Prostate gland (tissue), 2 donors: ENCODE results near the gene ALKBH5. TPM values are rescaled to one million over a fixed set of nuclear protein-coding genes. Genes with fewer than 3 reads are reported as not detected.

Experiments
- DNase-seq: peaks from one replicate; pipeline ENCODE4 v3.0.0-alpha.2; 2019; ENCODE audit warnings: low spot score
- H3K27ac ChIP-seq, 2 donors: fragments of 200-600 bp; sonication (generic); 2 replicates each; pipeline ENCODE4 v1.5.1; 2017 to 2019
- H3K27me3 ChIP-seq: fragments of 200-600 bp; sonication (generic); replicated peaks from 2 replicates; pipeline ENCODE4 v1.5.1; 2019; ENCODE audit not compliant: insufficient read depth
- H3K36me3 ChIP-seq, 2 donors: fragments of 200-600 bp; sonication (generic); 1 replicate in 1 of 2; 2 replicates in 1 of 2; pipeline versions ENCODE4 v1.5.1 to v1.8.1; 2017 to 2019
- H3K4me1 ChIP-seq: fragments of 200-600 bp; sonication (generic); replicated peaks from 2 replicates; pipeline ENCODE4 v1.5.1; 2019
- H3K4me3 ChIP-seq, 2 donors: fragments of 200-600 bp; sonication (generic); 2 replicates each; pipeline ENCODE4 v1.5.1; 2017 to 2019
- H3K9me3 ChIP-seq: fragments of 200-600 bp; sonication (generic); 2 replicates; pipeline ENCODE4 v1.5.1; 2017
- CTCF ChIP-seq, 4 experiments: fragments of 200-600 bp in 2 of 4; fragments of 450-650 bp in 2 of 4; sonication (generic) in 2 of 4; IDR thresholded peaks; 1 replicate in 3 of 4; 2 replicates in 1 of 4; pipeline ENCODE4 v1.5.1; 2016 to 2019; ENCODE audit warnings: antibody characterized with exemption in 4 of 4, mild to moderate bottlenecking in 2 of 4, moderate library complexity in 2 of 4
- POLR2A ChIP-seq: fragments of 450-650 bp; IDR thresholded peaks from one replicate; pipeline ENCODE4 v1.6.1; 2016; ENCODE audit warnings: antibody characterized with exemption, mild to moderate bottlenecking
- POLR2AphosphoS5 ChIP-seq: sonication (generic); formaldehyde crosslinking; IDR thresholded peaks from one replicate; pipeline ENCODE4 v1.6.1; 2017; ENCODE audit warnings: antibody characterized with exemption
- WGBS: methylation state at CpG from one replicate; pipeline ENCODE4 v1.1.5; 2018; 5-methylcytosine and 5-hydroxymethylcytosine counted together
- intact Hi-C: fragments of 100-400 bp; cut with DNase I; formaldehyde crosslinking; loops from one replicate; pipeline ENCODE4 v1.14.2; 2022
- total RNA-seq, 2 donors: library from RNA; depleted of rRNA; stranded (reverse); fragments of >200 nt; gene quantifications; one replicate each; pipeline ENCODE4 v1.1.0, GENCODE V29; 2016

Gene ALKBH5
- total RNA-seq, result 100 to 1,000 TPM; 132 to 230 TPM

- peaks cover 22% of the 10 kb centered on the region for H3K4me1 ChIP-seq
- WGBS, result under 1% methylated on average over 64 of the region's 98 CpGs
- no peaks in the 10 kb centered on the region for H3K9me3 ChIP-seq
- no peaks in the 10 kb centered on the region for H3K27me3 ChIP-seq
- DNase-seq, result peak; percentile 98
- H3K4me3 ChIP-seq, result peak within 1 kb of the TSS; percentile 96 to 99
- TF ChIP-seq CTCF (IDR thresholded peaks at IDR 0.05) (peak in 3 of 4 experiments; percentile 17 to 48 (median 45)), POLR2A (peak; percentile 96), POLR2AphosphoS5 (peak; percentile 93)
- intact Hi-C loops, result no loop called here
- no peaks in the 10 kb centered on the region for H3K36me3 ChIP-seq
- H3K27ac ChIP-seq, result peak within 1 kb of the TSS; percentile 96 to 99
Observed at GRCh38 chr17:18183334-18184142, at the start of gene ALKBH5. TSS of gene ALKBH5 (plus strand) at chr17:18183828. CDS start at chr17:18184244, 416 bp downstream.

- no peaks in the 10 kb centered on the region for H3K9me3 ChIP-seq
- H3K27ac ChIP-seq, result no peak overlapping the region
- H3K36me3 ChIP-seq, result no peaks in the 10 kb centered on the region
- H3K4me1 ChIP-seq, result no peaks in the 10 kb centered on the region
- no peaks in the 10 kb centered on the region for H3K27me3 ChIP-seq
- TF ChIP-seq POLR2AphosphoS5, result no peak
- TF ChIP-seq CTCF (IDR thresholded peaks at IDR 0.05), result no peak
- TF ChIP-seq POLR2A, result no peak
- DNase-seq, result no peak
- no peak overlapping the region for H3K4me3 ChIP-seq
- WGBS, result 68% methylated on average over 18 of the region's 19 CpGs
- intact Hi-C loops, result no loop called here
Observed at GRCh38 chr17:18136357-18136756, 47.3 kb upstream of the ALKBH5 start.

- TF ChIP-seq POLR2AphosphoS5 (no peak), POLR2A (no peak), CTCF (IDR thresholded peaks at IDR 0.05) (no peak)
- Histone ChIP-seq H3K27me3 (no peaks in the 10 kb centered on the region), H3K27ac (no peak overlapping the region), H3K9me3 (no peaks in the 10 kb centered on the region), H3K36me3 (no peaks in the 10 kb centered on the region), H3K4me3 (no peak overlapping the region), H3K4me1 (no peaks in the 10 kb centered on the region)
- WGBS, result 82% methylated on average over 8 of the region's 8 CpGs
- DNase-seq, result no peak
- intact Hi-C loops, result no loop called here
Observed at GRCh38 chr17:18138065-18138749, 45.4 kb upstream of the ALKBH5 start.

GRCh38 chr17:18139092-18139491, 44.5 kb upstream of the ALKBH5 start:
- H3K9me3 ChIP-seq, result no peaks in the 10 kb centered on the region
- intact Hi-C loops, result no loop called here
- H3K27me3 ChIP-seq, result no peaks in the 10 kb centered on the region
- no peak for TF ChIP-seq POLR2AphosphoS5
- no peak overlapping the region for H3K27ac ChIP-seq
- WGBS, result 100% methylated on average over 2 of the region's 2 CpGs
- DNase-seq, result no peak
- H3K4me3 ChIP-seq, result no peak overlapping the region
- H3K4me1 ChIP-seq, result no peaks in the 10 kb centered on the region
- no peaks in the 10 kb centered on the region for H3K36me3 ChIP-seq

GRCh38 chr17:18139498-18139897, 44.1 kb upstream of the ALKBH5 start:
- Histone ChIP-seq H3K9me3 (no peaks in the 10 kb centered on the region), H3K4me1 (no peaks in the 10 kb centered on the region), H3K27me3 (no peaks in the 10 kb centered on the region), H3K27ac (no peak overlapping the region), H3K4me3 (no peak overlapping the region), H3K36me3 (no peaks in the 10 kb centered on the region)
- DNase-seq, result no peak
- WGBS, result 43% methylated on average over 14 of the region's 14 CpGs
- TF ChIP-seq POLR2AphosphoS5 (no peak), POLR2A (no peak), CTCF (IDR thresholded peaks at IDR 0.05) (no peak)
- intact Hi-C loops, result no loop called here
